ENCODE data around the gene CDRT15L2.
"Not testable (repeated sequence)": the region's sequence is repeated elsewhere in the genome, so short reads cannot be mapped to it uniquely, and the experiment has no call there.

The CDRT15L2 gene

DNA sequence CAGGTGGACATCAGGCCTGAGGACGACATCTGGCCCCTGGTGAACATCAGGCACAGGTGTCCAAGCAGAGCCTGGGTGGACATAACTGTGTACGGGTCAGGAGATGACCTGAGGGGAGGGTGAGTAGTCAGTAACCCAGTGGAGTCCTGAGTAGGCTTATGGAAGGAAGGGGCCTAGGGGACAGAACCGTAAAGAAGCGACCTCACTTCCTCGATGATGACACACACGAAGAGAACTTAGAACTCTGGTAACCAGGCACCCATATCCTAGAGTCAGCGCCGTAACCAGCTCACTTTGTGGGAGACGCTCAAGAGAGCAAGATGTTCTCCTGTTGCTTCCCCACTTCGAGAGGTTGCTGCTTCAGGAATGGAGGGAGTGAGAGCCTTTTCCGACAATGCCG lies at the start of gene CDRT15L2:
TSS of gene CDRT15L2 (plus strand) at position 301 of the 400 bp plus-strand sequence. CDS start at position 321, 20 bp downstream.
- not testable (repeated sequence) for DNase-seq

GRCh38 chr17:20530104-20530503 lies 49.4 kb upstream of the CDRT15L2 start:
- not testable (repeated sequence) for DNase-seq

- peak in 2 of 51 donors; percentile 13 to 14 for DNase-seq
These were observed 46.9 kb upstream of the CDRT15L2 start for GRCh38 chr17:20532544-20533090.

DNA sequence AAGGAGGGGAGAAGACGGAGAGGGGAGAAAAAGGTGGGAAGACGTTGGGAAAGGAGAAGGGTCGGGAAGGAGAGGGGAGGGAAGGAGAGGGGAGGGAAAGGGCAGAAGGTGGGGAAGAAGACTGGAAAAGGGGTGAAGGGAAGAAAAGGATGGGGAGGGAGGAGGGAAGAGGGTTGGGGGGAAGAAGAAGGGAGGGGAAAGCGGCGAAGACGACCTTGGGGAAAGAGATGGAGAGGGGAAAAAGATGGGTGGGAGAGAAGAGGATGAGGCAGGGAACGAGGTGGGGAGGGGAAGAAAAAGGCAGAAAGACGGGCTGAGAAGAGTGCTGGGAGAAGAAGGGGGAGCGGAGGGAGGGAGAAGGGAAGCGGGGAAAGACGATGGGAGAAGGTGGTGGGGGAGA lies 46.3 kb upstream of the CDRT15L2 start:
- peak in 1 of 51 donors; percentile 10 for DNase-seq

GRCh38 chr17:20534711-20535550 lies 44.6 kb upstream of the CDRT15L2 start:
- not testable (repeated sequence) for DNase-seq

- DNase-seq = not testable (repeated sequence)
These were observed 39.1 kb upstream of the CDRT15L2 start for GRCh38 chr17:20540414-20540813.

- DNase-seq = not testable (repeated sequence)
These were observed 38.7 kb upstream of the CDRT15L2 start for GRCh38 chr17:20540865-20541264.

DNA sequence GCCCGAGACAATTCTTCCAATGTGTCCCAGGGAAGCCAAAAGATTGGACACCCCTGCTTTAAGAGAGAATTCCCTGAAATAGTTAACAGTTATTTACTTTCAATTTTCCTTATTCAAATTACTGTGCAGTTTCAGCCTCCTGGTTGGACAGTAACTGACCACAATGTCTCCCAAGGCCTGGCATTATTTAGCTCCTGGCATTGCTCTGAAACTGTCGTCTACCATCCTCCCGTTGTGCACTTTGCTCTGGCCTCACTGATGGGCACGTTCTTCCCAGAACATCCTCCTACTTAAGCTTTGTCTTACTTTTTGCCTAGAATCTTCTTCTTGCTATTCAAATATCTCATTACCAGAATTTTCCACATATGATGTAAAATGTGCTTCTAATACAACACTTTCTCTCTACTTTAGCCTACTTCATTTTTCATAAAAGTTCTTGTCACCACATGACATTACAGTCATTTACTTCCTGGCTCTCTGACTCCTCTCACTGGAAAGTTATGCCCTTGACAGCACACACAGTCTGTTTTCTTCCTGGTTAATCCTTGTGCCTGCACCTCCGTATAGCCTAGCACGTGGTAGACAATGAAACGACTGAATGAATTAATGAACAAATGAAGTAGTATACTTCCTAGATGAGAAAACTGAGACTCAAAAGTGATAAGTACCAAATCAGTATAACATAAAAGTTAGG lies 37.5 kb upstream of the CDRT15L2 start:
- DNase-seq = not testable (repeated sequence)

- DNase-seq = not testable (repeated sequence)
These were observed 31.6 kb upstream of the CDRT15L2 start for GRCh38 chr17:20547923-20548322.

DNA sequence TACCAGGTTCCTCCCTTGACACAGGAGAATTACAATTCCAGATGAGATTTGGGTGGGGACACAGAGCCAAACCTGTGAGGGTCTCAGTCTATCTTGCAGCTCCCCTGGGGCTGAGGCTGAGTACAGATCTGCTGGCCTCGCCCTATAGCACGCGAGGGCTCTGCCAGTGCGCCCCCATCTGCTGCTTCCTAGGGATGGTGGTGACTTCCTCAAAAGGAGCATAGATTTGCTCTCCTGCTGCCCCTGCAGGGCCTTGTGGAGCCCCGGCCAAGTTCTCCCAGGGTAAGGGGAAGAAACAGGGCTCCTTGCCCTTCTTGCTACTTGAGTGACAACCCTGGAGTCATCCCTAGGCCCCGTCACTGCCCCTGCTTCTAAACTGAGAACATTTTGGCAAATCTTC lies 26.6 kb upstream of the CDRT15L2 start:
- not testable (repeated sequence) for DNase-seq

- not testable (repeated sequence) for DNase-seq
These were observed 24.8 kb upstream of the CDRT15L2 start for GRCh38 chr17:20554728-20555127.

DNA sequence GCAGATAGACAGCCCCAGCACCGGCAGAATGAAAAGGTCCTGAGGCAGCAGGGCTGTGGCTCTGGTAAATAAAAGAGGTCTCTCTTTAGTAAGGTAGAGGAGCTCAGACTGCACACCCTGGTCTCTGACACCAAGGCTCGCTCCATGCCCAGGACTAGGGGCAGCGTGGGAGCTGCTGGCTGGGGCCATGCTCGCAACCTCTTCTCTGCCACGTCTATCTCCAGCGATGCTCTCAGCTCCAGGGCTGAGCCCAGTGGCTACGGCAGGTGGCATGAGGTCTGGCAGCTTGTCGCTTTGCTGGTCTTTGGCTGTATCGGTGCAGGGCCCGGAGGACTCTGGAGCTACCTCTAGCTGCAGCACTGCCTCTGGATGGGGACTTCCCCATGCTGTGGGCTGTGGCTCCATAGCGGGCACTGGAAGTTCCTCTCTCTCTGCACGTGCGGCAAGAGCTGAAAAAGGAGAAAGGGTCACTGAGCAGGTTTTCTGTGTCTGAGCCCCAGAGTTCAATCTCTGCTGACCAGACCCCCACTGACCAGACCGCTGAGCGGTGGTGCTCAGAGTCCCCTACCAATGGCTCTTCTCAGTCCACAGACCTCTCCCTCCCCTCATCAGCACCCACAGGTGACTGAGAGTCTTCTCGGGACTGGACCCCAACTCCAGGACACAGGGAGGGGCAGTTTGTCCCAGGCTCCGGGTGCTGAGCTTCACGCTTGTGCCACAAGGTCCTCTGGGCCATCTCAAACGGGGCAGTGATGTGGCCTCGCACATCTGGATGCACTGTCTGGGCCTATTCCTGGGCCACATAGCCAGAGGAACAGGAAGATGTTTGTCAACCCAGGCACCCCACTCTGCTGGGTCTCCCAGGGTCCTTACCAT lies 24.2 kb upstream of the CDRT15L2 start:
- DNase-seq = not testable (repeated sequence)

- DNase-seq = not testable (repeated sequence)
These were observed 21.4 kb upstream of the CDRT15L2 start for GRCh38 chr17:20558096-20558495.

DNA sequence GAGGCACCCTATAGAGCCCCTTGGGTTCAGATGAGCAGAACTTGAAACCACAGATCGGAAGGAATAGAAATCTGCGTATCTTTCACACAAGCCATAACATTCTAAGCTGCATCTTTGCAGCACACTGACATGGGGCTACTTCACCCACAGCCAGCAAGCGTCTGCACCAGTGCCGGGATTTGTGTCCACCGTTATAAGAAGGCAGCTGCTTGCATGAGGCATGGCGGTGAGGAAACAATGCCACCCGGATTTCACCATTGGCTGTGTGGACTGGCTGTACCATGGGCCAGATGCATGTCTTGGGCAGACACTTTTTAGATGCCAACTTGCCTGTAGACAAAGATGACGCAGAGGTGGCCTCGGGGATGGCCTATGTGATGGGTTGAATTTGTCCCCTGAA lies 20.5 kb upstream of the CDRT15L2 start:
- DNase-seq = not testable (repeated sequence)

DNA sequence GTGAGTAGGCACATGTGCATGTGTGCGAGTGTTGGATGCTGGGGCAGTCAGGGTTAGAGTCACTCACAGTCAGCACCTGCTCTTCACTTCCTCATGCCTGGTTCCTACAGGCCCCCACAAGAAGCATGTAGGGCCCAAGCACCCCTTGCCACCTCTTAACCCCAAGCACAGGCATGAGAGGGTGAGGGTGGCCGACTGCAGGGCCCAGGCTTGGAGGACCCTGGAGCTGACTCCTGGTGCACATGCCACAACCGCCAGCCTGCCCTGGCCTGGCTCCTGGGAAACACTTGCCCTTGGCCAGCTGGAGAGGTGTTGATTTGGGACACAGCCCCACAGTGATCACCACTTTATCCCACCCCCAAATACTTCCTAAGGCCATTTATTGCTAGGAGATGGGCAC lies 16.9 kb upstream of the CDRT15L2 start:
- no peak for DNase-seq

DNA sequence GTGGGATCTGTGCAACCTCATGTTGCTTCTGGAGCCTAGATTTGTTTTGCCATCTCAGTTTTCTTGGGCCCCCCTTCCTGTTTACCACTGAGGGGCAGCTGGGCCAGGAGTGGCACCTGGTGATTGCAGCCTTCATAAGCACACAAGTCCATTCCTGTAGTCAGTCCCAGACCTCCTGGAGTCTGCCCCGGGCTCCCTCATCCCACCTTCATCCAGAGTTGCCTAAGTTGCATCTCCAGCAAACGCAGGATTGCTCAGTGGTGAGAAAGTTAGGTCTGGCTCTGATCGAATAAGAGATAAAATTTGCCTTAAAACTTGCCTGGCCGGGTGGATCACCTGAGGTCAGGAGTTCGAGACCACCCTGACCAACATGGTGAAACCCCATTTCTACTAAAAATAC lies 14.3 kb upstream of the CDRT15L2 start:
- DNase-seq = not testable (repeated sequence)

DNA sequence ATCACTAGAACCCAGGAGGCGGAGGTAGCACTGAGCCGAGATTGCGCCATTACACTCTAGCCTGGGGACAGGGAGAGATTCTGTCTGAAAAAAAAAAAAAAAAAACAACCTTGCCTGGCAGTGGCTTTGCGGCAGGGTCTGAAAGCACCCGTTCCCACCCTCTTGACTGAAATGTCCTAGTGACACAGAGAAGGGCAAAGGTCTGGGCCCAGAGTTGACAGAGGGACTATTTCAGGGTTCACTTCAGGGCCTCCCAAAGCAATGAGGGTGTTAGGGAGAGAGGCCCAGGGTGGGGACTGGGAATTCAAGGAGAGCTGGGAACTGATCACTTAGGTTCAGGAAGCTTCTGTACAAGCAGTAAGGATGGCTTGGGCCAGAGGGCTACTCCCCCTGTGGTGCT lies 13.8 kb upstream of the CDRT15L2 start:
- no peak for DNase-seq

- not testable (repeated sequence) for DNase-seq
These were observed 12.8 kb upstream of the CDRT15L2 start for GRCh38 chr17:20566736-20567135.

DNA sequence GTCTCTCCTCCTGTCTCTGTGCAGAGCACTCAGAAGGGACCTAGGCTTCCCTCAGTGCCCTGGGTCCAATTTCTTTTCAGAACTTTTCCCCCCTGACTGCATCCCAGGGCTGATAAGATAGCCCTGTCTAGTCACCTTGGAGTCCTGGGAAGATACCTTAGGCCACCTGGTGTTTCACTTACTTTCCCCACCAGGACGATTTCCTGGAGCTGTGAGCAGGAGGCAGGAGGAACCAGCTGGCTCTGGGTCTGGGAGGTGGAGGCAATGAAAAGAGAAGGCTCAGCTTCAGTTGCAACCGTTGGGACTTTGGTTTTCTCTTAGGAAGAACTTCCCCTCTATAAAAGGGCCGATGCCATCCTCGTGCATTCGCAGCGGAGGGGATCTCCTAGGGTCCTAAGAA lies 12.1 kb upstream of the CDRT15L2 start:
- DNase-seq = not testable (repeated sequence)

- DNase-seq = not testable (repeated sequence)
These were observed 10.9 kb upstream of the CDRT15L2 start for GRCh38 chr17:20568604-20569003.

- not testable (repeated sequence) for DNase-seq
These were observed 7.9 kb upstream of the CDRT15L2 start for GRCh38 chr17:20571653-20572052.
